22Rv1 (cell line): ENCODE data around the gene NFATC3.

ENCODE experiments used
- H3K27ac ChIP-seq: fragments of 450-650 bp; 2 replicates; pipeline ENCODE4 v1.5.1; 2017
- ZFX ChIP-seq: fragments of 450-650 bp; IDR thresholded peaks from 2 replicates; pipeline ENCODE4 v1.6.1; 2017; ENCODE audit warnings: antibody characterized with exemption, borderline replicate concordance
- TF ChIP-seq, protein P1 (sequence below): fragments of 450-650 bp; IDR thresholded peaks from 2 replicates; pipeline ENCODE4 v1.5.1; 2017; ENCODE audit warnings: mild to moderate bottlenecking

Gene NFATC3

DNA sequence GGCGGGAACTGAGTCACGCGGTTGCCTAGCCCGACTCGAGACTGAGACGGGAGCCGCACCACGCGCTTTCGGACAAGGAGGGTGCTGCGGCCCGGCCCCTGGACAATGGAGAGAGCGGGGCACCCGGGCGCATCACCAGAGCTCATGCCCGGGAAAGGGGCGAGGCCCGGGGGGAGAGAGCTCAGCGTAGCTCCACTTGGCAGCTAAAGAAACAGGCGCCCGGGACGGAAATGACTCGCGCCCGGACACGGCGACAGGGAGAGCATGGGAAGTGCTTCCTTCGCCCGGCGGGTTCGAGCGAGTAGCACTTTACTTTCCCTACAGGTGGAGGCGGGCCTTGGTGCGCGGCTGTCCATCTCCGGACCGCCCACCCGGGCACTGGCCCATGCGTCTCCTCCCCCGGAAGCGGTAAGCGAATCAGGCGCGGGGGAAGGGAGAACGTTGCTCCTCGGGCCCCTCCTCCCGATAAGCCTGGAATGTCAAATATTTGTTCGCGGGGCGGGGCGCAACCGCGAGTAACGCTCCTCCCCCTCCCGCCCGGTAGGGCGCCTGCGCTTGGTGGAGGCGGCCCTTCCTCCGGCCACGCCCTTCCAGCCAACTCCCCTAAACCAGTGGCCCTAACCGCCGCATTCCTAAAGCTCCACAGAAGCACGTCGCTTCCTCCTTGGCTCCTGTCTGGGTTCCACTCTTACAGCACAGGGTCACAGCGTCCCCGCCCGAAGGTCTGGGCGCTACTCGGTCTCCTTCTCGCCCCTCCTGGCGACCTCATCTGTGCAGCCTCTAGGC lies 152.3 kb downstream of the NFATC3 start:
- peak overlapping the region; percentile 100 for H3K27ac ChIP-seq
- TF ChIP-seq, protein P1, sequence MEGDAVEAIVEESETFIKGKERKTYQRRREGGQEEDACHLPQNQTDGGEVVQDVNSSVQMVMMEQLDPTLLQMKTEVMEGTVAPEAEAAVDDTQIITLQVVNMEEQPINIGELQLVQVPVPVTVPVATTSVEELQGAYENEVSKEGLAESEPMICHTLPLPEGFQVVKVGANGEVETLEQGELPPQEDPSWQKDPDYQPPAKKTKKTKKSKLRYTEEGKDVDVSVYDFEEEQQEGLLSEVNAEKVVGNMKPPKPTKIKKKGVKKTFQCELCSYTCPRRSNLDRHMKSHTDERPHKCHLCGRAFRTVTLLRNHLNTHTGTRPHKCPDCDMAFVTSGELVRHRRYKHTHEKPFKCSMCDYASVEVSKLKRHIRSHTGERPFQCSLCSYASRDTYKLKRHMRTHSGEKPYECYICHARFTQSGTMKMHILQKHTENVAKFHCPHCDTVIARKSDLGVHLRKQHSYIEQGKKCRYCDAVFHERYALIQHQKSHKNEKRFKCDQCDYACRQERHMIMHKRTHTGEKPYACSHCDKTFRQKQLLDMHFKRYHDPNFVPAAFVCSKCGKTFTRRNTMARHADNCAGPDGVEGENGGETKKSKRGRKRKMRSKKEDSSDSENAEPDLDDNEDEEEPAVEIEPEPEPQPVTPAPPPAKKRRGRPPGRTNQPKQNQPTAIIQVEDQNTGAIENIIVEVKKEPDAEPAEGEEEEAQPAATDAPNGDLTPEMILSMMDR, result no peak
- no peak for TF ChIP-seq ZFX

DNA sequence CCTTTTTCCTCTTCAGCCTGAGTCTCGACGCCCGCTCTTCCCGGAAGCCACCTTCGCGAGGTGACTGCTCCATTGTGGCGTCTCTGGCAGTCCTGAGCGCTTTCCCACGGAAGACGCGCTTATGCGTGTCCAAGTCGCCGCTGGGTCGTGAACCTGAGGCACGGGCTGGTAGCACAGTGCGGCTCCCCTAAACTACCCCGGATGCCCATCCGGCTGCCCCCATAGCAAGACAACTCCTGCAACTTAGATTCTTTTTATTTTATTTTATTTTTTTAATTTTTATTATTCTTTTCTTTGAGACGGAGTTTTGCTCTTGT lies 152.8 kb downstream of the NFATC3 start:
- peak overlapping the region; percentile 100 for H3K27ac ChIP-seq
- TF ChIP-seq, protein P1, result no peak
- TF ChIP-seq ZFX, result no peak

DNA sequence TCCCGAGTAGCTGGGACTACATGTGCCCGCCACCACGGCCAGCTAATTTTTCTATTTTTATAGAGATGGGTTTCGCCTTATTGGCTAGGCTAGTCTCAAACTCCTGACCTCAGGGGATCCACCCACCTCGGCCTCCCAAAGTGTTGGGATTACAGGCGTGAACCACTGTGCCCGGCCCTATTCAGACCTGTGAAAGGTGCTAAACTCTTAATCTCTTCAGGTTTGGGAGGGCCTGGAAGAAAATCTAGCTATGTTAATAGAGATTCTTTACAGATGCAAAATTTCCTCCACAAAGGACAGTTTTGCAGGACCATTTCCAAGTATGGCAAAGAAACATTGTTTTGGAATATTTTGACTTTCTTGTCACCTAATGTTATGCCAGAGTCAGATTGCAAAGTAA lies 156.9 kb downstream of the NFATC3 start:
- TF ChIP-seq ZFX, result no peak
- TF ChIP-seq, protein P1, result no peak
- no peak overlapping the region for H3K27ac ChIP-seq

DNA sequence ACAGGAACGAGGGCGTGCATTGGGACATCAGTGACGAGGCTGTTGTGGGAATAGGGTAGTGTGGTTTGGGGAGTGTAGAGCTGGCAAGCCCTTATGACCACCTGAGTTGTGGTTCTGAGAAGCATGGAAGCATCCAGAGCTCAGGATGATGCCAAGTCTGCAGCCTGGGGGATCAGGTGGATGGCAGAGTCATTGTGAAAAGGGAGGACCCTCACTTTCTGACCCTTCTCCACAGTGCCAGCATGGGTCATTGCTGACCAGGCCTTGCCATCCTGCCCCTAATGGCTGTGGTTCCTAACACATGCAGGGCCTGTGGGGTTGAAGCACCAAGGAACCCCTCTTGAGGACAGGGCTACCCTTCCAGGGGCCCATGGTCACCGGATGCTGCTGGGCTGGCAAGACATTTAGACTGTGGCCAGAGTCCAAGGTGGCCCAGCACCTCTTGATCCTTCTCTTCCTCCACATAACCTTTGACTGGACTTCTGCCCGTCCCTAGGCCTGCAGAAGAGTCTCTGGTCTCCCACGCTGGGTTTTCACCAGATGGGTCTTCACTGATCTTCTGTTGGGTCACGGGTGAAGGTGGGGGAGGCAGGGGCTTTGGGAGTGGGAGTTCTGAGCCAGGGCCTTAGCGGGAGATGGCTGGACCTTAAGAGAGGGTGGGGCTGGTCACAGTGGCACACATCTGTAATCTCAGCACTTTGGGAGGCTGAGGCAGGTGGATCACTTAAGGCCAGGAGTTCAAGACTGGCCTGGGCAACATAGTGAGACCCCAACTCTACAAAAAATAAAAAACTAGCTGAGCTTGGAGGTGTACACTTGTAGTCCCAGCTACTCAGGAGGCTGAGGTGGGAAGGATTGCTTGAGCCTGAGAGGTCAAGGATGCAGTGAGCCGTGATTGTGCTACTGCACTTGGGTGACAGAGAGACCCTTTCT lies 158.0 kb downstream of the NFATC3 start:
- H3K27ac ChIP-seq, result no peak overlapping the region
- TF ChIP-seq, protein P1, result no peak
- TF ChIP-seq ZFX, result no peak

DNA sequence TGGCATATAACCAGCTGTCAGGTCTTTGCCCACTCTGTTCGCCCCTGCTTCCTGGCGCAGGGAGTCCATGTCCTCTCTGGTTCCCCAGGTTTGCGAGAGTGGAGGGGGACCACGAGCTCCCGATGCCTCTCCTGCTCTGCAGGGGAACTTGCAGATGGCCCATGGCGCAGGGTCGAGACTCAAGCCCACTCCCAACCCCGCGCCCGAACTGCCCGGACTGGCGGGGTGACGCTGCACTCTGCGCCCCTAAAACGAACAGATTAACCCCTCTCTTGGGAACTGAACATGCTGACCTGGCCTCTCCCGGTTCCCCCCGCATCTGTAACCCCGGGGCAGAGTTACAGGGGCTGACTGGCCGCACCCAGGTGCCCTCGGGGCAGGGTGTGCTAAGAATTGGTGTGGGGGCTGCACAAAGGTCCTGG lies 159.3 kb downstream of the NFATC3 start:
- H3K27ac ChIP-seq, result peak overlapping the region; percentile 31
- no peak for TF ChIP-seq ZFX
- TF ChIP-seq, protein P1, result no peak

DNA sequence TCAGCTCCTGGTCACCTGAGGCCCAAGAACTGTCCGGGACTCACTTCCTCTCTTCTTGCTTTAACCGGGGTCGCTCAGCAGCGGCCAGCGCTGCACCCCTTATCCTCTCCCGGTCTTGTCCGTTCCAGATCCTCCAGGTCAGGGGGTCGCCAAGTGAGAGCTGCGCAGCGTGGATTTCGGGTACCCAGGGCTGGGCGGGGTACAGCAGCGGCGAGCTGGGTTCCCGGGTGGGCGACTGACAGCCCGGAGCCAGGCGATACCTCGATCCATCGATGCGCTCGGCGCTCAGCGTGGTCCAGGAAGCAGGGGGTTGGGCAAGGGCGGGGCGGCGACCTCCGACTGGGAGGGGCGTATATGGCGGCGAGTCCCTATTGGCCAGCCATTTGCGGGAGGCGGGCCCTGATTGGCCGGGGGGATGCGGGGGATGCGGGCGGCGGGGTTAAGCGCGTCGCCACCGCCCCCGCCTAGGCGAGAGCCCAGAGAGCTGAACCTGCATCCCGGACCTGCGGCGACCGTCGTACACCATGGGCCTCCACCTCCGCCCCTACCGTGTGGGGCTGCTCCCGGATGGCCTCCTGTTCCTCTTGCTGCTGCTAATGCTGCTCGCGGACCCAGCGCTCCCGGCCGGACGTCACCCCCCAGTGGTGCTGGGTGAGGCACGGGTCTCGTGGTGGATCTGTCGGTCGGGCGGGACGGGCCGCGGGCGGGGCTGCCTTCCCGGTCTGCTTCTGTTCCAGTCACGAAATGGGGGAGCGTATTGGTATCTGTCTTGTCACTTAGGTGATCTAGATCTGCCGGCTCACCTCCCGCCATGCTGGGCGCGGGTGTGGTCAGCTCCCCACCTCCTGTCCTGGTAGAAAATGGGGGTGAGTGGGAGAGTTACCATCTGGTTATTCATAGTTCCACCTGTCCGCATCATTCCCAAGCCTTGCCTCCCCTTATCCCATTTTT lies 160.0 kb downstream of the NFATC3 start, which contains the start of gene PLA2G15:
PLA2G15 (plus strand) TSS at position 471 of the 951 bp plus-strand sequence; CDS start at position 525, 54 bp downstream.
- H3K27ac ChIP-seq, result peak within 1 kb of the TSS; percentile 31
- TF ChIP-seq ZFX, result no peak
- TF ChIP-seq, protein P1, result no peak
